Left ventricle myocardium inferior (tissue), 1 donor: ENCODE results near the gene BBS7. TPM values are rescaled to one million over a fixed set of nuclear protein-coding genes. Genes with fewer than 3 reads are reported as not detected.

ENCODE experiments used
- DNase-seq: peaks from one replicate; pipeline ENCODE4 v3.0.0-alpha.2; 2020
- H3K27ac ChIP-seq: fragments of 200-600 bp; replicated peaks from 2 replicates; pipeline ENCODE4 v1.8.0; 2021
- H3K27me3 ChIP-seq: fragments of 200-600 bp; 2 replicates; pipeline ENCODE4 v1.8.0; 2021; ENCODE audit warnings: low read depth
- H3K36me3 ChIP-seq: fragments of 200-600 bp; 2 replicates; pipeline ENCODE4 v1.8.0; 2021
- H3K4me1 ChIP-seq: fragments of 200-600 bp; 2 replicates; pipeline ENCODE4 v1.8.0; 2021
- H3K4me3 ChIP-seq: fragments of 200-600 bp; 2 replicates; pipeline ENCODE4 v1.8.0; 2021; ENCODE audit warnings: mild to moderate bottlenecking, moderate library complexity
- H3K9me3 ChIP-seq: fragments of 200-600 bp; replicated peaks from 2 replicates; pipeline ENCODE4 v1.8.0; 2021
- intact Hi-C: fragments of 100-400 bp; cut with micrococcal nuclease; formaldehyde crosslinking; loops from one replicate; pipeline ENCODE4 v1.11.0; 2022
- total RNA-seq: library from RNA; stranded (reverse); fragmentation: NEBNext Ultra II Directional; extraction: Animal tissue kit (Norgen Biotek cat#: 25700); gene quantifications from one replicate; pipeline ENCODE4 v1.2.1, GENCODE V29; 2021
- TF ChIP-seq, protein P1 (sequence below): fragments of 200-600 bp; IDR thresholded peaks from 2 replicates; pipeline ENCODE4 v1.8.0; 2021; ENCODE audit warnings: antibody characterized with exemption, mild to moderate bottlenecking, borderline replicate concordance
- donor health status: DM: no; HTN: yes; CAD: no; lungs with severe emphysema.

BBS7 gene
- total RNA-seq, 1 donor from 2014 or later, result 6.0 TPM

DNA sequence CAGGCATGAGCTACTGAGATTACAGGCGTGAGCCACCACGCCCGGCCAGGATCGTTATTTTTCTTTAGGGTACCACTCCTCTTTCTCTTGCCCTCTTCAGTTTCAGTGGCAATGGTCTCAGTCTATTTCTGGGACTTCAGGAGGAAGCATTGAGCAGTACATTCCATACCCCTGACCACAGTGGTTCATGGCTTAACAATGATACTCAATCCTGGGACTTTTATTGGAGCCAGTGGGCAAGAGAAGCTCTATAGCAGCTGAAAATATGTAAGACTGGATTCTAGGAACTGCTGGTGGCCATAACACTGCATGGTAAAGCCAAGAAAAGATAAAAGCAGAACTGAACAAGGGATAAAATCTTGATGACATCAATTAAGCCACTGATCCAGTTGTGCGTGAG is 40.8 kb downstream of the BBS7 start:
- H3K27ac ChIP-seq, result no peak overlapping the region
- intact Hi-C loops, result no loop called here
- H3K36me3 ChIP-seq, result peaks cover 43% of the 10 kb centered on the region
- H3K9me3 ChIP-seq, result no peaks in the 10 kb centered on the region
- H3K4me3 ChIP-seq, result no peak overlapping the region
- H3K4me1 ChIP-seq, result peaks cover 1% of the 10 kb centered on the region
- no peak for DNase-seq
- TF ChIP-seq, protein P1, sequence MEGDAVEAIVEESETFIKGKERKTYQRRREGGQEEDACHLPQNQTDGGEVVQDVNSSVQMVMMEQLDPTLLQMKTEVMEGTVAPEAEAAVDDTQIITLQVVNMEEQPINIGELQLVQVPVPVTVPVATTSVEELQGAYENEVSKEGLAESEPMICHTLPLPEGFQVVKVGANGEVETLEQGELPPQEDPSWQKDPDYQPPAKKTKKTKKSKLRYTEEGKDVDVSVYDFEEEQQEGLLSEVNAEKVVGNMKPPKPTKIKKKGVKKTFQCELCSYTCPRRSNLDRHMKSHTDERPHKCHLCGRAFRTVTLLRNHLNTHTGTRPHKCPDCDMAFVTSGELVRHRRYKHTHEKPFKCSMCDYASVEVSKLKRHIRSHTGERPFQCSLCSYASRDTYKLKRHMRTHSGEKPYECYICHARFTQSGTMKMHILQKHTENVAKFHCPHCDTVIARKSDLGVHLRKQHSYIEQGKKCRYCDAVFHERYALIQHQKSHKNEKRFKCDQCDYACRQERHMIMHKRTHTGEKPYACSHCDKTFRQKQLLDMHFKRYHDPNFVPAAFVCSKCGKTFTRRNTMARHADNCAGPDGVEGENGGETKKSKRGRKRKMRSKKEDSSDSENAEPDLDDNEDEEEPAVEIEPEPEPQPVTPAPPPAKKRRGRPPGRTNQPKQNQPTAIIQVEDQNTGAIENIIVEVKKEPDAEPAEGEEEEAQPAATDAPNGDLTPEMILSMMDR, result no peak
- no peaks in the 10 kb centered on the region for H3K27me3 ChIP-seq

DNA sequence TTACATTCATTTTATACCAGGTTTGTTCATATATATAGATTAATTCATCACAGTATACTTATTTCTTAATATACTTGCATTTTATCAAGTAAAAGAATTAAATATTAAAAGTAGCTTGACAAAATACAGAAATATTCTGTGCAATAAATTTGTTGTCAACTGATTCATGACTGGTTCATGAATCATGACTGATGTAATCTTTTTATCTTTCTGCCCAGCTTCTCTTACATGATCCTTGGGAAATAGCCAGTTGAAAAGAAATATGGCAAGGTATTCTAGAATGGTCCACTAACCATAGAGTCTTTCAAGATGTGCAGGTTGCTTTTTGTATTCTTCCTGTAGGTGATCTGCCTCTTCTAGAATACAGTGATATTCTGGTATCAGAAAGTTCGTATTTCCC is 42.4 kb downstream of the BBS7 start:
- intact Hi-C loops, result no loop called here
- H3K36me3 ChIP-seq, result peaks cover 38% of the 10 kb centered on the region
- no peak for DNase-seq
- no peaks in the 10 kb centered on the region for H3K27me3 ChIP-seq
- no peak overlapping the region for H3K4me3 ChIP-seq
- TF ChIP-seq, protein P1, result no peak
- H3K27ac ChIP-seq, result no peak overlapping the region
- peaks cover 12% of the 10 kb centered on the region for H3K4me1 ChIP-seq
- H3K9me3 ChIP-seq, result no peaks in the 10 kb centered on the region

DNA sequence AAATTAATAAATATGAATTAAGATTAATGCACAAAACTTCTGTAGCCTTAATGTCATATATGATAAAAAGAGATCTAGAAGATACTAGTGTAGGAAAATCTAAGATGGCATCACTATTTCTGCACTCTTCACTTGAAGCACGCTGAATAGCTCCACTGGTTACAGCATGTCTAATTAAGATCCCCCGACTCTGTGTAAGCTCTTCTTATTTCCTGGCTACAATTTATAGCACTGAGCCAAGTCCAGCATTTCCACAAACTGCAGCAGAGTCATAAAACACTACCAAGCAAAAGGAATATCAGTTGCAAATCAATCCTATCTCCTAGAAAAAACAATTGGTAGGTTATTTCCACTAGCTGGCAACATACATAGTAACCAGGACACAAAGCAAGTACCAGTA is 45.3 kb downstream of the BBS7 start:
- Histone ChIP-seq H3K9me3 (no peaks in the 10 kb centered on the region), H3K4me3 (no peak overlapping the region), H3K27me3 (no peaks in the 10 kb centered on the region), H3K36me3 (peaks cover 19% of the 10 kb centered on the region), H3K27ac (no peak overlapping the region), H3K4me1 (peaks cover 13% of the 10 kb centered on the region)
- no peak for DNase-seq
- intact Hi-C loops, result no loop called here
- TF ChIP-seq, protein P1, result no peak

DNA sequence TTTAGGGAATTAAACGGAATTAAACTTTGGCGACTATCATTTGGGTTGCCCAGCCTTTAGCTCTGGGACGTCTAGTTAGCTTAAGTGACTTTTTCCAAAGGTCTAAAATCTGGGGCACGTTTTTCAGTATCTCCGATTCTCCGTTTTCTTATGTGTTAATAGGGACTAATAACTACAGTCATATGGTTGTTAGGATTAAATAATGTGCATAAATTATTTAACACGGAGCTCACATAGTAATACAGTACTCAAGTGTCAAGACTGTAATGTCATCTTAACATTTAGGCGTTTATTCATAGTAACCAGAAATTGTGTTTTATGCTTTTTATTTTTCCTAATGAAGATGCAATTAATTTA is 46.1 kb downstream of the BBS7 start:
- TF ChIP-seq, protein P1, result no peak
- peak overlapping the region; percentile 79 for H3K27ac ChIP-seq
- H3K27me3 ChIP-seq, result no peaks in the 10 kb centered on the region
- DNase-seq, result no peak
- peaks cover 11% of the 10 kb centered on the region for H3K36me3 ChIP-seq
- intact Hi-C loops, result no loop called here
- H3K4me1 ChIP-seq, result peaks cover 13% of the 10 kb centered on the region
- peak overlapping the region; percentile 75 for H3K4me3 ChIP-seq
- H3K9me3 ChIP-seq, result no peaks in the 10 kb centered on the region

DNA sequence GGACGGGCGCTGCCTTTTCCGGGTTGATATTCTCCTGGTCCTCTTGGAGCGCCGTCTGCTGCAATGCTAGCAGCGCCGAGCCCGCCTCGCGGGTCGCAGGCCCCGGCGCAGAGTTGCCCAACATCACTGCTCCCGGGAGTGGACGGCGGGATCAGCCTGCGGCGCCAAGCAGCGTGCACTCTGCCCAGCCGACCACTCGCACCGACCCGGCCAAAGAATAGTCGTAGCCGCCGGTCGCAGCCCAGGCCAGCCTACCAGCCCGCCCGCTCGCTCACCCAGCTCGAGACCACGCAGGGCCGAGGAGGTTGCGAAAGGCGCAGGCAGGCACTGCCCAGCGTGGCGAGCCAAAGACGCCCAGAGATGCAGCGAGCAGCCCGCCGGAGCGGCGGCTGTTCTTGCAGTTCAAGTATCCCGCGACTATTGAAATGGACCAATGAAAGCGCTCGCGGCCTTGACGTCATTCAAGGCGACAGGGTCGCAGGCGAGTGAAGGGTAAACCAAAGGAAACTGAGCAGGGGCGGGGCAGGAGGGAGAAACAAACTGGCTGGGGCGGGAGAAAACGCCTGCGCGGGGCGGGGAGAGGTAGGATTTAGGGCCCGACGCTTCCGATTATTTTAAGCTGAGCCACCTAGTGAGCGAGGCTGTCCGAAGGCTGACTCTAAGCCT is 46.6 kb downstream of the BBS7 start, which contains the start of gene CCNA2:
Gene CCNA2 (minus strand): TSS at position 379 of the 666 bp plus-strand sequence. CDS start 255 bp downstream, at position 124.
- peak; percentile 96 for DNase-seq
- H3K4me3 ChIP-seq, result peak within 1 kb of the TSS; percentile 75
- no peaks in the 10 kb centered on the region for H3K9me3 ChIP-seq
- H3K4me1 ChIP-seq, result peaks cover 13% of the 10 kb centered on the region
- TF ChIP-seq, protein P1, result peak; percentile 19
- H3K27ac ChIP-seq, result peak within 1 kb of the TSS; percentile 79
- no peaks in the 10 kb centered on the region for H3K27me3 ChIP-seq
- intact Hi-C loops, result no loop called here
- peaks cover 10% of the 10 kb centered on the region for H3K36me3 ChIP-seq
